Stimulated activated CD4-positive, alpha-beta T cell treated with anti-CD3 and anti-CD28 coated beads, TNF-alpha, amount 100 ng/mL, for 1 hour (primary cell): ENCODE results near the gene SLC9C1.

Experiments used
- DNase-seq, 3 donors: peaks; one replicate each; pipeline ENCODE4 v3.0.0-alpha.2; 2020; ENCODE audit warnings: low read depth in 3 of 3, low spot score in 1 of 3

The SLC9C1 gene

DNA sequence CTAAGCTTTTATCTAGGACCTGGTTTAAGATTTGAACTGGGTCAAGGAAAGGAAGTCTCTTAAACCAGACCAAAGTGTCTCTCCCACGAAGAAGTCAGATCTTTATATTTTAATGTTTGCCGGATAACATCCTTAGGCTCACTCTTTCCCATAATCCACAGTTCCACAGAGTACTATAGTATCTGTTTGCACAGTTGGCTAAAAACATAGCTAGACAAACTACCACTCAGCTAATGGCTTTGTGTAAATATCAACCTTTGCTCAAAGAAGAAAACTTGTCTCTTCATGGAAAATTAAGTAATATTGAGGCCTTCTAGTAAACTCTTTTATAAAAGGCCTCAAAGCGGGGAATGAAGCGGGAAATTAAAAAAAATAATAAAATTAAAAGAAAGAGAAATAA, 13.5 kb upstream of the SLC9C1 start:
- no peak for DNase-seq

DNA sequence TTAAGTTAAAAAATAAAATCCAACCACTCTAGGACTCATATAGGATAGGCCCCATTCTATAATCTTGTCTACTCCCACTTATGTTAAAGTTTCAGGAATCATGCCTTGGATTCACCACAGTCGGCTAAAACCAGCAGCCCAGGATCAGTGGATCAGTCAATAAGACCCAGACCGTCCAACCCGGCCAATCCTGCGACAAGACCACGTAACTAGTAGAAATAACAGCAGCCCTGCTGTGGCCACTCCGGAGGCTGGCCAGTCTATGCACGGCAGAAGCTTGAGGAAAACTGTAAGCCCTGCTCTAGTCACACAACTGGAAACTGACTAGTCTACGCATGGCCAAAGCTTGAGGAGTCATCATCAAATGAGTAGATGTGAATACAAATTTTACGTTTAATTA, 12.8 kb upstream of the SLC9C1 start:
- DNase-seq, result no peak

DNA sequence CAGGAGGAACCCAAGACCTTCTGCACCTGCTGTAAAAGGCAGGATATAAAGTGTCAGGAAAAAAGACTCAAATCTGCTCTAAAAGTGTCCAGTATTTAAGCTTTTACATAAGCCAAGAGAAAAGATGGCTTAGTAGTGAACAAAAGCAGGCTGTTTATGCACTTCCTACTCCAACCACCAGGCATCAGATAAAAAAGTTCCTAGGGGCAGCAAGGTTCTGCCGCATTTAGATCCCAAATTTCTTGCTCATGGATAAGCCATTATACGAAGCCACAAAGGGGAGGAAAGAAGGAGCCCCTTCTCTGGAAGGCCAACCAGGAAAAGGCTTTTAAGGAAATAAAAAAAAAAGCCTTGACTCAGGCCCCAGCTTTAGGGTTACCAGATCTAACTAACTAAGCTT, 10.6 kb upstream of the SLC9C1 start:
- no peak for DNase-seq

DNA sequence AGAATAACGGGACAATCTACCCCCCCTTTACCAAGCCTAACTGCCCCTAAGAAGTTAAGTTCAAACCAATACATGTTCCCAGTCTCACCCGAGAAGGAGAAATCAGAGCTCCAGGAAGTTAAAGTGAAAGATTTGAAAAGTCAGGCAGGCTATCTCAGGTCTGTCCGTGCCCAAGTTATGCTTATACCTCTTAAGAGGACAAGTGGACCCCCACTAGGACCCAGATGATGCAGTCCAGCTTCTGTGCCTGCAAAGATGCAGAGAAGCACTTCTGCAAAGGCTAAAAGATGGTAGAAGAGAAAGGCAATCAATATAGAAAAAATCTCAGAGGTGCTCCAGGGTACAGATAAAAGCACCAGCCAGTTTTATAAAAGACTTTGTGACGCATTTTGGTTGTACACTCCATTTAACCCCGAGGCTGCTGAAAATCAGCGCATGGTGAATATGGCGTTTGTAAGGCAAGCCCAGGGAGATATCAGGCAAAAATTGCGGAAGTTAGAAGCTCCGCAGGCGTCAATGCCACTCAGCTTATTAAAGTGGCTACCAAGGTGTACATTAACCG, 9.8 kb upstream of the SLC9C1 start:
- DNase-seq, result no peak

DNA sequence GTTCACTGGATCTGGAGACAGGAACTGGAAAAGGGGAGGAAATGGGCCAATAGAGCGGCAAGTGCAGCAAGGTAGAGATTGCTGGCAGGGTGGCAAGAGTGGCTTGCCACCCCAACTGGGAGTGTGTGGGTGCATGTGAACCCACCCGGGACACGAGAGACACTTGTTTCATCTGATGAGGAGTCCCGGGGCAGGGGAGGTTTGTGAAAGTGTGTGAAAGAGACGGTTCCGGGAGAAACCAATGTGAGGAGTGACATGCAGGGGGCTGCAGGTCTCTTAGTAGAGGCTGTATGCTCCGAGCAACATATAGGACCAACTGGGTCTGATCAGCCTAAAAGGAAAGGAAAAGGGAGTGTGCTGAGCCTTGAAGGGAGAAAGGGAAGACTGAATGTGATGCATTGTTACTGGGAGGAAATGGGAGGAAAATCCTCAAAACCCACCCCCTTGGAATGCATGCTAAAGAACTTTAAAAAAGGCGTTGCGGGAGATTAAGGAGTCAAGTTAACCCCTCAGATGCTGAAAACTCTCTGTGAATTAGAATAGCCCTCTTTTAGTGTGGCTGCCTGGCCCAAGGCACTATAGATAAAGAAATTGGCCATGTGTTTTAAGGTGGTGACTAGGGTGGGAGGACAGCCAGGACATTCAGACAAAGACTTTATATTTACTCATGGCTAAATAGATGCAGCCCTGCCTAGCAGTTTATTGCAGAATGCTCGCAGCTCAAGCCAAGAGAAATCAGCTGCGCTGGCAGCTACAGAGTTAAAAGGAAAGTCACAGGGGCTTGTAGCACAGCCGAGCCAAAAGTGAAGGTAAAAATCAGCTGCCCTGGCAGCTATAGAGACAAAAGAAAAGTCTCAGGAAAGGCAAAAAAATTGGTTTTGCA, 9.1 kb upstream of the SLC9C1 start:
- no peak for DNase-seq

DNA sequence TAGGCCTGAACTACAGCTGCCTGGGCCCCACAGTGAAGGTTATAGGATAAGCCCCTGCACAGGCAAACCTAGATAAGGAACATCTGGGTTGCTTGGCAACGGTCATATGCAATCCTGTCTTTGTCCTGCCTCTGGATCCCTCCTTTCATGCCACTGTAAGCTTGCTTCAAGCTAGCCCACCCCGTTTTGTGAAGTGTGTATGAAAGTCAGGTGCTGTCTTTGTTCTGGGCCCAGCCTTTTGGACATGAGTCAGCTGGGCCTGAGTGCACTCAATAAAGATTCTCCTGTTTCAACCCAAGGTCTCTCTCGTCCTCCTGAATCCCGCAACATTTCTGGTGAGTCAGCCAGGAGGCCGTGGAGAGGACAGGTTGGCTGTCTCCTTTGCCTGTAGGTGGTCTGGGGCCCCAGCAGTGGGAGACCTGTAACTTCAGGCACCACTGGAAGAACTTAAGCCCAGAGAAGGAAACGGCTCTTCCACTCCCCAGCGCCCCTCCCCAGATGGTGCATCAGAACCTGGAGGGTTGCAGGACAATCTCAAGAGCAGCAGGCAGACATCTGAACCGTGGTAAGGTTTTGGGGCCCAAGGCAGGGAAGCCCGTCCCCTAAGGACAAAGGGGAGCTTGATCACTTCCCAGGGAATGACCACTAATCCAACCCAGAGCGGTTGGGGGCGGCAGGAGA, 8.3 kb upstream of the SLC9C1 start:
- no peak for DNase-seq

DNA sequence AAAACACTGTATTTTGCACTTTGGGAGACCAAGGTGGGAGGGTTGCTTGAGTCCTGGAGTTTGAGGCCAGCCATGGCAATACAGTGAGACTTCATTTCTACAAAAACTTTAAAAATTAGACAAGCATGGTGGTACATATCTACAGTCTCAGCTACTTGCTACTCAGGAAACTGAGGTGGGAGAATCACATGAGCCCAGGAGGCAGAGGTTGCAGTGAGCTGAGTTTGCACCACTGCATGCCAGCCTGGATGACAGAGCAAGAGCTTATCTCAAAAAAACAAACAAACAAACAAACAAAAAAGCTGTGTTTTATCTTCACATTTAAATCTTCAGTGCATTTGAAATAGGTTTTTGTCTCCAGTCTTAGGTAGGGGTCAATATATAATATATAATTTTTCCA, 4.8 kb upstream of the SLC9C1 start:
- no peak for DNase-seq

DNA sequence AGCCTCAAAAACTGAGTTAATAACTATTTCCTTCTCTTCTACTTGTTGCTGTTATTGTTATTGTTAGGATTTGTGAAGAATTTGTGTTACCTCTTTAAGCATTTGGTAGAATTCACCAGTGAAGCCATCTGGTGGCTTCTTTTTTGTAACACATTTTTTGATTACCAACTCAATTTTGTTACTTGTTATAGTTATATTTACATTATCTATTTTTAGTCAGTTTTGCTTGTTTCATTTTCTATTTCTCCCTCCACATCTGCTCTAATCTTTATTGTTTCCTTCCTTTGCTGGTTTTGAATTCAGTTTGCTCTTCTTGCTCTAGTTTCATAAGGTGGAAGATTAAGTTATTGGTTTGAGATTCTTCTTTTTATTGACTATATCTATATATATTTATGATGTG, 3.7 kb upstream of the SLC9C1 start:
- no peak for DNase-seq

DNA sequence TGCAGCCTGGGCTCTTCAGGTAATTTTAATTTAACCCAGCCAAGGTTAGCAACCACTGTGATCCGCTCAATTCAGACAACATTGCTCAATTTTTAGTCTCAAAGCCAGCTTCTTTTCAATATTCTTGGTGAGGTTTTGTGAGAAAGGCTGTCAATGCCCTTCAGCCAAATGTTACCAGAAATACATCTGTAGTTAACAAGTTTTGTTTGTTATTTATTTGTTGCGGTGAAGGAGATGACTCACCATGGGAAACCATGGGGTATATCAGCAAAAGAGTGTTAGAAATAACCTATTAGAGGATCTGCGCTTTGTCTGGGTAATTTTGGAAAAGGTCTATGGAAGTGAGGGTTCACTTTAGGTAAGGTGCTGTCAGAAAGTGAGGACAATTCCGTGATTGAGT, 5.0 kb downstream of the SLC9C1 start:
- DNase-seq, result no peak

DNA sequence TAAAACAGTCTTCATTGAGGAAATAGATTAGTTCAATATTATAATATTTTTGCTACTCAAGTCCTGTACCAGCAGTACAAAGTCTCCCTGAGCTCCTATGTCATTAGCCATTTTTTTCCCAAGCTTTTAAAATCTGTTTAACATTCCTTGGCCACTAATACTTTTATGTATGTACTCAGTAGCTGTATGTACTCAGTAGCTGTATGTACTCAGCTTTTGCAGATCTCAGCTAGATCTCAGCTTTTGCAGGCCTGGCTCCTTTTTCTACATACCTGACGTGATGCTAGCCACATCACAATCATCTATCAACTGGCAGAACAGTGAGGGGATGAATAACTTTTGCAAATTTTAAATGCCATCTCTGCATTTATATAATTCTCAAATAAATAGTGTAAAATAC, 13.8 kb downstream of the SLC9C1 start:
- DNase-seq, result no peak

DNA sequence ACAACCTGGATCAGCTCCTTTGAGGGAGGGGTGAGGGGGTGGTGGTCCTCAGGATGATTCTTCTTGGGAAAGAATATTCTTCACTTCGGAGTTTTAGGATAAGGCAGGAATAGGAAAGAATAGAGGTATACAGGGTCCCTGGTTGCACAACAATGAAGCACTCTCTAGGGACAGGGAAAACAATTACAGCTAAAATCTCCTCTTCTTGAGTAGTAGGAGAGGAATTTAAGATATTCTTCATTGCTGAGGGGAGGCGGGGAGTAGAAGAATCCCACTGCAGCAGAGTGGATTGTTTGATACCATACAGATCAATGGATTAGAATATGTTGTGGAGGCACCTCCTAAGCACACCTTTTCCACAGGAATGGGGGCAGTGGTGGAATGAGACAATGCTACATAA, 20.5 kb downstream of the SLC9C1 start:
- DNase-seq, result no peak

DNA sequence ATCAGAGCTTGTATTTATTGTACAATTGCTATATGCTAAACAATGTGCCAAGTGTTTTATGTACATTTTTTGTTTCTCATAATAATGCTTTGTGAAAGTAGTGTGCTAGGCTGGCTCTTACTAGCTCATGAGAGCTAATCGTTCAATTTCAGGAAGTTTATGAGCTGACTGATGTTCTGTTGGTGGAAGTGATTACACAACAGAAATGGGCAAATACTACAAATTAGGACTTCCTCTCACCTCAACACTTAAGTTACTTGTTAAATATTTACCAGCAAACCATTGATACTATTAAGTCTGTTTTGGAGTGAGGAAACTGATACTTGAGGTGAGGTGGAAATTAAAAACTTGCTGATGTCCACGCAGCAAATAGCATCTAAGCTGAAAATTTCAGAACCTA, 32.3 kb downstream of the SLC9C1 start:
- no peak for DNase-seq

DNA sequence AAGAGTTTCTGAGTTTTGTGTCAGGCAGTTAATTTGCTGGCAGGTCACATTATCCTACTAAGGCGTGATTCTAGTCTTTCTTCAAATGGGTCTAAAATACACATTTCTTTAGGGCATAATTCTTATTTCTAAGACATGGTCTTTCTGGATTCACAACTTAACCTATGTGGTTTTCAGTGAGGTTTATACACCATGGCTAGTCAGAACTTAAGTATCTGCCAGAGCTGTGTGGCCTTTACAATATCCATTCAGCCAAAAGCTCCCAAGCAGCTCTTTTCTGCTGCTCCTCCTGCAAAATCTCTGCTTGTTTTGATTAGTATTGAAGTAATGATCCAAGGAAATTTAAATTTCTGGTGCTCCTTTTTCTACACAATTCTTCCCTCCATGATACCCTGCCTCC, 33.5 kb downstream of the SLC9C1 start:
- no peak for DNase-seq

DNA sequence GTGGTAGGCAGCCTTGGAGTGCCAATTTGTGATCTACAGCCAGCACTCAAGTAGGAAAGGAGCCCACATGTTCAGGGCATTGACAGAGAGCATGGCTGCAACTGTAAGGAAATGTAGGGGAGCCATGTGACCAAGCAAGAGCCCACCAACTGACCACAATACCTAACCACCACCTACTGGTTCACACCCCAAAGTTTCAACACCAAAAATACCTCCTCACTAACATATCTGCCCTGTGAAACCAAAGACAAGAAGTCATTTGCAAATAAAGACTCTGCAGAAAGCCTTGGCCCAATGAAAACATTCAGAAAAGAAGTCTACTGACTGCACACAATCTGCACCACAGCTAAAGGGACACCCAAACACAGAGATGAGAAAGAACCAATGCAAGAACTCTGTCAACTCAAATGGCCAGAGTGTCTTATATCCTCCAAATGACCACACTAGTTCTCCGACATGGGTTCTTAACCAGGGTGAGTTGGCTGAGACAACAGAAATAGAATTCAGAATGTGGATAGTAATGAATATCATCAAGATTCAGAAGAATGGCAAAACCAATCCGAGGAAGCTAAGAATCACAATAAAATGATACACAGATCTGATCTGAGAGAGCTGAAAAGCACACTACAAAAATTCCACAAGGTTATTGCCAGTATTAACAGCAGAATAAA, 40.6 kb downstream of the SLC9C1 start:
- DNase-seq, result no peak

DNA sequence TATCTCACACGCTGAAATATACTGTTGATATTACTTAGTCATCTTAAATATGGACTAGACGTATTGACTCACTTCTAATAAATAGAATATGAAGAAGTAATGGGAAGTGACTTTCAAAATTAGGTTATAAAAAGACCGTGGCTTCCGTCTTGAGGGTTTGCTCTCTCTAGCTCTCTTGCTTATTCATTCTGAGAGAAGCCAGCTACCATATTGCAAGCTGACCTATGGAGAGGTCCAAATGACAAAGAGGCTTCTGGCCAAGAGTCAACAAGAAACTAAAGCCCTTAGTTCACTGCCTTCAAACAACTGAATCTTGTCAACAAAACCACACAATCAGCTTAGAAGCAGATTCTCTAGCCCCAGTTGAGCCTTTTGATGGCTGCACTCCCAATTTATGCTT, 46.1 kb downstream of the SLC9C1 start:
- no peak for DNase-seq

DNA sequence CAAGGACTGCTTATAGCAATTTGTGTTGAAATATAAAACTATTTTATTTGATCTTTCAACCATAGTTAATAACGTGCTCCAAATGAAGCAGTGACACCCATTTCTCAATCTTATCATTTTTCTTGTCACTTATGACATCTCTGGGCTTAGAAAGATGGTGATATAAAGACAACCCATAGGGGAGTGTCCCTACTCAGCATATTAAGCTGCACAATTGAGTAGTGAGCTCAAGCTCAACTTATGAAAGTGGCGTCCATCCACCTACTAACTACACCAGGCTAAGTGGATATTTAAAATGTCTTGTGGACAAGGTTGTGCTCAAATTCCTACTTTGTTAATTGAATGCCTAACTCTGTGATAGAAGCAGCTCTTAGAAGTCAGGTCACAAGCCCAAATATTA, 46.7 kb downstream of the SLC9C1 start:
- DNase-seq, result no peak

DNA sequence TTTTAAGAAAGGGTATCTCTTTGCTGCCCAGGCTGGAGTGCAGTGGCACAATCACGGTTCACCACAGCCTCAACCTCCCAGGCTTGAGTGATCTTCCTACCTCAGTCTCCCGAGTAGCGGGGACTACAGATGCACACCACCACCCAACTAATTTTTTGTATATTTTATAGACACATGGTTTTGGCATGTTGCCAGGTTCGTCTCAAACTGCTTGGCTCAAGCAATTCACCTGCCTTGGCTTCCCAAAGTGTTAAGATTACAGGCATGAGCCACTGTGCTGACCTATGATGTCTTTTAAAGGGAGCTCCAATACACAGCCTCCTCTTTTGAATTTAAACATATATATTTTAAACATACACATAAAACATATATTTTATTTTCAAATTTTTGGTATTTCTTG, 60.9 kb downstream of the SLC9C1 start:
- DNase-seq, result no peak

DNA sequence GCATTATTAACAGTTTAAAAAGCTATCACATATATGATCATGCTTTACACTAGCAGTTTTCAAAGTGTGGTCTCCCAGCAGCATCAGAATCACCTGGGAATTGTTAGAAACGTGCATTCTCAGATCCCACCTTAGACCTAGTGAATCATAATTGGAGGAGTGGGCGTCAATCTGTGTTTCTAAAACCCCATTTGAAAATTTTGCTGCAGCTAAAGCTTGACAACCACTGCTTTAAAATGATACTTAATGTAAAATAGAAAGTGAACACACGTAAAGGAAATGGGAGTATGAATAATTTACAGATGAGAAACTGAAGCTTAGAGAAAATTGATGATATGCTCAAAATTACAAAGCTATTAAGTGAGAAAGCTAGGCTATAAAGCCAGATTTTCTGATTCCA, 62.3 kb downstream of the SLC9C1 start:
- no peak for DNase-seq

DNA sequence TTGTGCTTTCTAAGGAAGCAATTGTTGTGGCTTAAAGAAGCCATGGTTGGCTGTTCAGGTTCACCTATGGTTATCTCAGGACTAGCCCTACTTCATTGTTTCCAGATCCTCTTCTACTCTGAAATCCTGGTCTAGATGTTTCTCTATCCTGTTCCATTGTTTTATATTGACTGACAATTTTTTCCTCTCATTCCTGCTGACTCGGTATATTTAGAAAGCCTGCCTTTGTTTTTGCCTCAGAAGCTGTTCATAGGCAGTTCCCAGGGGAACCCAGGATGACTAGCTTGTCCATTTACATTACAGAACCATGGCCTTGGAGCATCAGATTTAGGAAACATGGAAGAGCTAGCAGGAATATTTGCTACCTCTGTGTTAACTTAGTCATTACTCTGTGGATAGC, 64.0 kb downstream of the SLC9C1 start:
- DNase-seq, result no peak

DNA sequence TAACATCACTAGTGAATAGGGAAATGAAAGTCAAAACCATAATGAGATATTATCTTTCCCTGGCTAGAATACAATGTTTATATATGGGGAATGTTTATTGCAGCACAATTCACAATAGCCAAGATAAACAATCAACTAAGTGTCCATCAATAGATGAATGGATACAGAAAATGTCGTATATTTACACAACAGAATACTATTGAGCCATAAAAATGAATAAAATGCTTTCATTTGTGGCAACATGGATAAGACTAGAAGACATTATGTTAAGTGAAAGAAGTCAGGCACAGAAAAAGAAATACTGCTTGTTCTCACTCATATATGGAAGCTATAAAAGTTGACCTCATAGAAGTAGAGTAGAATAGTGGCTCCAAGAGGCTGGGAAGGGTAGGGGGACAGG, 65.2 kb downstream of the SLC9C1 start:
- DNase-seq, result no peak

DNA sequence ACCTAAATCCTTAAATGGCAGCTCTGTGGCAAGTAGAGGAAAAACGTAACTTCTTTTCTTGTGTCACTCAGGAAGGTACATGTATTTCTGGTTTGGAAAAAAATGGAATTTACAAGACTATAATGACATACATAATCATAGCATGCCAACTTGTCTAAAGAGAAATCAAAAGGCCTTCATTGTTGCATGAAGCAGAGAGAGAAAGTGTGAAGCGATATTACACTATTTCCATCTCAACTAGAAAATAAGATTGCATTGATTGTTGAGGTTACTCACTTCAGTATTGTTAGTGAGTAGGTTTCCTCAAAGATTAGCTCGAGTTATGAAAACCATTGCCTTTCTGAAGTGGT, 93.7 kb downstream of the SLC9C1 start:
- DNase-seq, result no peak
